GM10847 (cell line): Measurements from ENCODE around the gene SF3A2.

Experiments used
- POLR2A ChIP-seq: IDR thresholded peaks from 2 replicates; pipeline ENCODE4 v1.6.1; 2011; ENCODE audit not compliant: insufficient read length; ENCODE audit errors: extremely low read depth

SF3A2 gene

DNA sequence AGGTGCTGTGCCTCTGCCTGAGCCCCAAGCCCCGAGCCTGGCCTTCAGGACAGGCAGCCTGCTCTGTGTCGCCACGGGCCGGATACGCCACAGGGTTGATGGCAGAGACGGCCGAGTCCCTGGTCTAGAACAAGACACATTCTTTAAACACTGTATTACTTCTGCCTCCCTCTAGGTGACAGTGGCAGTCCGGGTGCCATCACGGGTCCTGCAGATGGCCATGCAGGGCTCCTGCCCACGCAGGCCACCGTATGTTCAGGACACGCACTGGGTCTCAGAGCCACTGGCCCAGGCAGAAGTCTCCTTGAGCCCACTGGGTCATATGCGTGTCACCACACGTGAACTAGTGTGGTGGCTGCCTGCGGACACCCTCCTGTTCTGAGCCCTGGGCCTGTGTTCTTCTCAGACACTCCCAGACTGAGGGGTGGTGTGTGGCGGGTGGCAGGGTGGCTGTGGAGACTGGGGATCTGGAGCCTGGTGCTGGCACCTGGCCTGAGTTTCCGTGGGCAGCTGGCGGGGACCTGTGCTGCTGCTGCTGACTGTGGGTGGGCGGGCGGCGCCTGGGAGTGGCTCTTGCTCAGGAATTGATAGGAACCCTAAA lies 4.9 kb upstream of the SF3A2 start:
- TF ChIP-seq POLR2A: no peak

DNA sequence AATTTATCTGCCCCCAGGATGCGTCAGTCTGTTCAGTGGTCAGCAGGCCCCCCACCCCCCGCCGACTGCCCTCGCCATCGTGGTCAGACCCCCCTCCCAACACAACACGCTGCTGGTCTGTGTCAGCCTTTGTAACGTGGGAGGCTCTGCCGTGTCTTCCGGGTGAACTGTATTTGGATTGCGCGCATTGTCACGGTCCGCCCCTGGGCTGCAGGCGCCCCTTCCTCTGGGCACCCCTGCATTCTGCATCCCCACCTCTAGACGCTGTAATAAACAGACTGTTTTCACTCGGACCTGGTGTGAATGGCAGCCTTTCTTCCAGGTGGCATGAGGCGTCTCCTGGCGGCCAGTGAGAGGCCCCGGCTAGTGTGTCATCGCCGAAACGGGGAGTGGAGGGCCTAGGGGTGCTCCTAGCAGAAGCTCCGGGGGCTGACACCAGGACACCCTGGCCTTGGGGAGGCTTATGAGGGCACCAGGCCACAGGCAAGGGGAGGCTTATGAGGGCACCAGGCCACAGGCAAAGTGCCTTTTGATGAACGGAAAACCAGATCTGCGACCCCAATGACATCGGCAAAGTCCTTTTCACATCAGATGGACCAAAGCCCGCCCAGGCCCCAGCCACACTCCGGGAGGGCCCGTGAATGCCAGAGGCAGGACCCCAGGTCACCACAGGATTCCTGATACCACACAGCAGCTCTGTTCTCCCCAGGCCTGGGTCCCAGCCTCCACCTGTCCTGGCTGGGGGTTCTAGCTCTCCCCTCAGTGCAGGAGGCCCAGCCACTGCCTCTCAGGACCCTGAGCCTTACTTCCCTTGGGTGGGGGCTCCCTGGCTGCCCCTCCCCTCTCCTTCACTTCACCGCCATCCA lies 4.1 kb upstream of the SF3A2 start:
- TF ChIP-seq POLR2A: no peak

DNA sequence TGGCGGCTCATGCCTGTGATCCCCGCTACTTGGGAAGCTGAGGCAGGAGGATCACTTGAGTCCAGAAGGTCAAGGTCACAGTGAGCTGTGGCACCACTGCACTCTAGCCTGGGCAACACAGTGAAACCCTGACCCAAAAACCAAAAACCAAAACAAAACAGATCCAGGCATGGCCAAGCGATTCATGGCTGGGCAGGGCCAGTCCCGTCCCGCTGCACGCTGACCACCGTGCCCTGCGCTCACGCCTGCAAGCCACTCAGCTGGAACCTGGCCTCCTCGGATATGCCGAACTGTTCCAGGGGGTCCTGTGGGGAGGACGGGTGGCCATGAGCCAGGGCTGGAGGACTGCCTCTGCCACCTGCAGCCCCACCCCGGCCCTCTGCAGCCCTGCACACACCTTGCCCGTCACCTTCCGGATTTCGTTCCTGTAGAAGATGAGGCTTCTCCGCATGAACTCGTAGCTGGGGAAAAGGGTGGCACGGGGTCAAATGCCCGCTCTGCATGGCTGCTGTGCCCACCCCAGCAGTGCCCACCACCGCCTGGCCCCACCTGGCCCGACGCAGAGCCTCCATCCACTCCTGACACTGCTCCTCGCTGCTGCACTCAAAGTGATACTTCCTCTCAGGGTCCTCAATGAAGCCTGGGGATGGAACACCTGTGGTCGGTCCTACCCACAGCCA lies 2.9 kb upstream of the SF3A2 start:
- no peak for TF ChIP-seq POLR2A

DNA sequence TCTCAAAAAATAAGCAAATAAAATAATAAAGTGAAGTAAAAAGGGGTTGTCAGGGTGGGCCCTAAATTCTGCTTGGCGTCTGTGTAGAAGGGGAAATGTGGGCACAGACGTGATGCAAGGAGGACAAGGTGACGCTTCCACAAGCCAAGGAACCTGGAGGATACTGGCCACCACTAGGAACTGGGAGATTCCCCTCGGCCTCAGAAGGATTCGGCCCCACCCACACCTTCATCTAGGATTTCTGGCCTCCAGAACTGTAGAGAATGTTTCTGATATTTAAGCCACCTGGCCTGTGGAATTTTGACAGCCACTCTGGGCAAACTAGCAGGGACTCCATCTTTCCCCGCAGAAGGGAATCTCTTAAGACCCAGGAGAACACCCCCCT lies 1.6 kb upstream of the SF3A2 start:
- TF ChIP-seq POLR2A: no peak

DNA sequence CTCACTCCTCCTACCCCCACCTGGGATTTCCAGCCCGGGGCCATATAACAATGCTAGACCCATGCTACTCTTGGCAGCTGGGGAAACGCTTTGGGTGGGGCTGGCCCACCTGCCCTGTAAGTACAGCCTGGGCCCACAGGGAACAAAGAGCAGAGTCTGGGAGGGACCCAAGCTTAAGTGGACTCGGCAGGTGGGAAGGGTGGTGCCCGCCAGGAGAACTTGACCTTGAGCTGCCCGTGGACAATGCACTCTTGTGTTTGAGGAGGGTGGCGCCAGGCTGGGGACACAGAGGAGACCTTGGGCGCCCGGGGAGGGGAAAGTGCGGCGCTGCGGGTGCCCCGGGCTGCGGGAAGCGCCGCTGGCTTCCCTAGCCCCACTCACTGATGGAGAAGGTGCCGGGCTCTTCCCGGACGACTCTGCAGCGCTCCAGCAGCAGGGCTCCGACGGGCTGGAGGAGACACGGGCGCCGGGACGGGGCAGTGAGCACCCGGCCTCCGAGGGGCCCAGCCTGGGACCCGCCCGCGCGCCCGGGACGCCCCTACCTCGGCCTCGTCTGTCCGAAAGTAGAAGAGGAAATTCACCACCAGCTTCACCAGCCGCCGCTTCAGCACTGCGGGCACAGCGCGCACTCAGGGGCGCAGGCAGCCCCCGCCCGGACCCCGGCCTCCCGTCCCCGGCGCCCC lies 1.1 kb upstream of the SF3A2 start:
- no peak for TF ChIP-seq POLR2A

DNA sequence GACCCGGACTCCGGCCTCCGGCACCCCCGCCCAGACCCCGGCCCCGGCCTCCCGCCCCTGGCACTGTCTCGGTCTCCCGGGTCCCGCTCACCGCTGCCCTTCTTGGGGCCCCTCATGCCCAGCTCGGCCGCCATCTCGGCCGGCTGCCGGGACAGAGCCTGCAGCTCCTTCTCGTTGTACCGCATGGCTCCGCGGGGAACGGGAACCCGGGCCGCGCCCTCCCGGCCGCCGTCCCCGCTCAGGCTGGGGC lies 635 bp upstream of the SF3A2 start:
- no peak for TF ChIP-seq POLR2A

DNA sequence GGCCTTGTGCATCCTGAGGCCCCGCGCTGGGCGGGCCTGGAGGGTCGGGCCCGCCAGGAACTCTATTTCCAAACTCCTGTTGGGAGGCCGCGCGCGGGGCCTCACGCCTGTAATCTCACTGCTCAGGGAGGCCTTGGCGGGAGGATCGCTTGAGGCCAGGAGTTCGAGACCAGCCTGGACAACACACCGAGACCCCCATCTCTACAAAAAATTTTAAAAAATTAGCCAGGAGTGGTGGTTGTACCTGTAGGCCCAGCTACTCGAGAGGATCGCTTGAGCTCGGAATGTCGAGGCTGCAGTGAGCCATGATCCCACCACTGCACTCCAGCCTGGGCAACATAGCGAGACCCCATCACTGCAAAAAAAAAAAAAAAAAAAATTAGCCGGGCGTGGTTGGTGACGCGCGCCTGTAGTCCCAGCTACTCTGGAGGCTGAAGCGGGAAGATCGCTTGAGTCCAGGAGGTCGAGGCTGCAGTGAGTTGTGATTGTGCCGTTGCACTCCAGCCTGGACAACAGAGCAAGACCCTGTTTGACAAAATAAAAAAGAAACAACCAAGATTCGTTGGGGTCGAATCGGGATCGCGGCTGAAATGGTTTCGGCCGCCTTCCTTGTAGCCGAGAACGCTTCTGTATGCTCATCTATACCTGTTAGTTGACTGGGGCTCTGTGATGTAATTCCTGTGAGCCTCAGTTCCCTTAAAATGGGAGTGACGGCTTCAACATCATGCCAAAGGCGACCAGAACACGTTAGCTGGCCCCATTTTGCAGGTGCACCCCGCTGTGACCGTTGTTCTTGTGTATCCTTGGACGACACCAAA lies 636 bp downstream of the SF3A2 start:
- no peak for TF ChIP-seq POLR2A

DNA sequence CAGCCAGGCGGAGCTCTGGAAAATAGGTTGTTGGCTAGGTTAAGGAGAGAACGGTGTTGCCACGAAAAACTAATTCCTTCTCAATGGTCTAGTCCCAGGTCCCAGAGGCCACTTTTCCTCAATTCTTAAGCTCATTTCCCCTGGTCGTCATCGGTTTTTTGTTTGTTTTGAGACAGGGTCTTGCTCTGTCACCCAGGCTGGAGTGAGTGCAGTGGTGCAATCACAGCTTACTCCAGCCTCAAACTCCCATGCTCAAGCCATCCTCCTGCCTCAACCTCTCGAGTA lies 1.2 kb downstream of the SF3A2 start:
- TF ChIP-seq POLR2A: no peak

DNA sequence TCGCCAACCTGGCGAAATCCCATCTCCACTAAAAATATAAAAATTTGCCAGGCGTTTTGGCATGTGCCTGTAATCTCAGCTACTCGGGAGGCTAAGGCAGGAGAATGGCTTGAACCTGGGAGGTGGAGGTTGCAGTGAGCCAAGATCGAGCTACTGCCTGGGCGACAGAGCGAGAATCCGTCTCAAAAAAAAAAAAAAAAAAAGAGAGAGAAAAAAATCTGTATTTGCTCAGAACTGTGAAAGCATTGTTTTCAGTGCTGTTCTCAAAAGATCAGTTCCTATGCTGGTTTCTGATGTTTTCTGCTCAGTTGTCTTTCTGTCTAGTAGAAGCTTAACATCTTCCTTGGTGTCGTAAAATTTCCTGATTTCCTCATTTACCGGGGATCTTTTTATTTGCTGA lies 2.5 kb downstream of the SF3A2 start:
- TF ChIP-seq POLR2A: no peak

DNA sequence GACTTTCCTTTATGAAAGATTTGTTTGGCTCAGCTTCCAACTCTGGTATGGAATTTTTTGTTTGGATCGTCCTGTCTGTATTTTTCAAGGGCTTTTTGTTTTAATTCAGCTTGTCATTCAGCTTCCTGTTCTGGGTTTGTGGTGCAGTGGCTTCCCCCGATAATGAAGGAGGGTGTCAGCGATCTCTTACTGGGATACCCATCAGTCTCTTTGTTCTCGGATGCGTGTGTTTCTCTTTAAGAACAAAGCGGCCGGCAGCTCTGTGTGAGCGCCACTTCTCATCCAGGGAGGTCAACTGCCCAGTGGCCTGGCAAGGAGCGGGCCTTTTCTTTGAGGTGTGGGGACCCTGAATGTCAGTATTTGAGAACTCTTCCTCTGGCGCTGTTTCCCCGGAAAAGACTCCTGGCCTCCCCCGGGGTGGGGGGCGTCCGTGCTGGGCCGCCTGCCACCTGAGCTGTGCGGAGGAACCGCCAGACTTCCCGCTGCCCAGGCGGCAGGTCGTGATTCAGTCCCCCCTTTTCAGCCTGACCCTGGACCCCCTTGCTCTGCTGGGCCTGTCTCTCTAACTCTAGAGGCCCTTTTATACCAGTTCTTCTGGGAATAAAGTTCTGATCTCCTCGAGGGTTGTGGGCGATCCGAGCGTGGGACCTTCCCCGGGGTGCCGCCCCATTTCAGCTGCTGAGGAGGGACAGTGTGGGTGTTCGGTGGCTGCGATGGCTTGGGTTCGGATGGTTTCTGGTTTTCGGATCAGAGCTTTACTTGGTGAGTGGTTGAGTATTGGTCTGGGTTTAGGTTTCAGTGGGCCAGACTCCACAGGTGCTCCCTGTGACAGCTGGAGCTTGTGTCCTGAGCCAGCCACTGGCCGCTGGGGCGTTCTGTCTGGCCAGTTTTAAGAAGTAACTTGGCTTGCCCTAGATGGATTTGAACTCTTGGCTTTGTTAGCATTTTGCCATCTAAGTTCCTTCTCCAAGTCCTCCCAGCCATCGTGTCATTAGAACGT lies 3.4 kb downstream of the SF3A2 start:
- no peak for TF ChIP-seq POLR2A

DNA sequence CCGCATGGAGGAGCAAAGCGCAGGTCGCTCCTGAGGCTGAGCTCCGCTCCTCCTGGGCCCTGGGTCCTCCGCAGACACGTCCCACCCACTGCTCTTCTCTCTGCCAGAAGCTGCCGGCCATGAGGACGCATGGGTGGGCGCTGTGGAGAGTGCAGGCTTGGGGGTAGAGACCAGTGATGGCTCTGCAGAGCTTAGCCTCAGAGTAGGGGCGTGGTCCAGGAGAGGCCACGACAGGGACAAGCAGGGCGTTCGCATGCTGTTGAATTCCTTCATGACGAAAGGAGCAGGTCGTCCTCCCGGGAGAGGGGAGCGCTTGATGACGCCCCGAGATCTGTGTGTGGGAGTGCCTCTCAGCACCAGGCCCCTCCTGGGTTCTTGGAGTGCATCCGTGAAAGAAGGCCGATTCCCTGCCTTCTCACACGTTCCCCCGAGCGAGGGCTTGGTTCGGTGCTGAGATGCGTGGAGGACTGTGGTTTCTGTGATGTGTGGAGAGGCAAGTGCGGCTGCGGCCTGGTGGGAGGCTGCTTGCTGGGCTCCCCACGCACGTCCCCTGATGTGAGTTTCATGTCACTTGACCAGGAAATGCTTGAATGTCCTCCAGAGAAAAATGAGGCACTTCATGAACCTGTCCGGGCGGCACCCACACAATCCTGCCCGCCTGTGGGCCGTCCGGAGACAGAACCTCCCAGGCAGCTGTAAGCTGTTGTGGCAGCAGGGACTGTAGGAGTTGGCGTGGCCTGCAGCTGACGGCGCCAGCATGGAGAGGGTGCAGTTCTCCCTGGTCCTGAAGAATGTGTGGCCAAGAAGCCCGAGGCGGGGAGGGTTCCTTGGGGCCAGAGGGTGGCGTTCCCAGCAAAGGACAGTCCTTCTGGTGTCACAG lies 4.5 kb downstream of the SF3A2 start:
- TF ChIP-seq POLR2A: no peak

DNA sequence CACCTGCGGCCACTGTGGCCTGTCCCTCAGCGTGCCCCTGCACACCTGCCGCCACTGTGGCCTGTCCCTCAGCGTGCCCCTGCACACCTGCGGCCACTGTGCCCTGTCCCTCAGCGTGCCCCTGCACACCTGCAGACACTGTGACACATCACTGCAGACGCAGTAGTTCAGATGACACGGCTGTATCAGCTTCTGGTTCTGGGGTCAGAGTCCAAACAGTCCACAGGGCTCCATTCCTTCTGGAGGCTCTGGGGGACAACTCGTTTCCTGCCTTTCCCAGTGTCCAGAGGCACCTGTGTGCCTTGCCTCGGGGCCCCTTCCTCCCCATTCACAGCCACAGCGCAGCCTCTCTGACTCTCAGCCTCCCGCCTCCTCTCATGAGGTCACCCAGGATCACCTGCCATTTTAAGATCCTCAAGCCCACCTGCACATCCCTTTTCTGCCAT lies 5.5 kb downstream of the SF3A2 start:
- TF ChIP-seq POLR2A: no peak

DNA sequence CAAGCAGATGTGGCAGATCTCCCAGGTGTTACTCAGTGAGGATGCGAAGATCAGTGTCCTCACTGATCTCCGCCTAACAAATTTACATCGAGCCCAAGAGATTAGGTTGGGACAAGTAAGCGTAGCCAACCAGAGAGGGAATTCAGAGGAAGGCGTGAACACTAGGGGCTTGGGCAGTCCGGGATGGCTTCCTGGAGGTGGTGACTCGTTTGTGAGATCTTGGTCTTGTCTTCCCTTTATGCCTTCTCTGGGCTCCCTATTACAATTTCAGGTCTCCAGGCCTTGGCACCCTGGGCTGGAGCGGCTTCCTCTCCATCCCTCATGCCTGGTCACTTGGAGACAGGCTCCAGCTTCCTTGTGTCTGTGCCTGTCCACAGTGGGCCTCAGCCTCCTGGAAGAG lies 6.2 kb downstream of the SF3A2 start:
- no peak for TF ChIP-seq POLR2A

DNA sequence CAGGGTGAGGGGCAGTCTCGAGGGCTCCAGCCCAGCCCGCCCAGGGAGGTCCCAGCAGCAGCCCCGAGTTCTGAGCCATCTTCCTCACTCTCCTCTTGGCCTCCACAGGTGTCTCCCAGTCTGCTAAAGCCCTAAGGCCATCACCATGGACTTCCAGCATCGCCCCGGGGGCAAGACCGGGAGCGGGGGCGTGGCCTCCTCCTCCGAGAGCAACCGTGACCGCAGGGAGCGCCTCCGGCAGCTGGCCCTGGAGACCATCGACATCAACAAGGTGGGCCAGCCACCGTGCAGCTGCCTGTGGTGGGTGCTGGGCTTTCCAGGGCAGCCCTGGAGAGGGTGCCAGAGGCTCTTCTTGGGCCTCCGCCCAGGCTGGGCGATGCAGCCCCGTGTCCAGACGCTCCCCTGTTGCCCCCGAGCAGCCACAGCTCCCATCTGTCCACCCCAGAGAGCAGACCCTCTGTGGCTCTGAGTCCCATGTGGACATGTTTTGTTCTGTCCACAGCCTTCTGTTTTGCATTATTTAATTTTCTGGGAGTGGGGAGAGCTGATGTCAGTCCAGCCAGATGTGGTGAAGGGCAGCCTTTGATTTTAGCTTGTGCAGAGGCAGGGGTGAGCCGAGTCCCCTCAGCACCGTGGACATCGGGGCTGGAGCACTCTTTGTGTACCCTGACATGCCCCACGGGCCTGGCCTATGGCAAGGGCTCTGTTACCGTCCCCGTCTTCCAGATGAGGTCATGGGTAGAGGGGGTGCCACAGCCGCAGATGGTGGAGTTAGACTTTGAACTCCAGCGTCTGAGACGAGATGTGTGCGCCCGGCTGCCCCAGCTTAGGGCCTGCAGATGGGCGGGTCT lies 6.9 kb downstream of the SF3A2 start:
- no peak for TF ChIP-seq POLR2A
